Activated T-helper 2 cell treated with anti-CD3 and anti-CD28 coated beads, Interferon-gamma antibody, Interleukin-2, Interleukin-4, amounts not matched to agents 10 μg/mL and 5 μg/mL and 100 μg/mL, durations not matched to agents 14 hours and 24 hours and 36 hours (primary cell): ENCODE results near the gene MGLL. TPM values are rescaled to one million over a fixed set of nuclear protein-coding genes. Genes with fewer than 3 reads are reported as not detected.
"Not testable (repeated sequence)": the region's sequence is repeated elsewhere in the genome, so short reads cannot be mapped to it uniquely, and the experiment has no call there.

Experiments
- DNase-seq: peaks from one replicate; pipeline ENCODE4 v3.0.0; 2021; ENCODE audit warnings: low spot score
- H3K27ac Mint-ChIP-seq: one replicate; pipeline ENCODE4 v1.8.0; 2021; ENCODE audit warnings: mixed read lengths
- H3K27me3 Mint-ChIP-seq: one replicate; pipeline ENCODE4 v1.8.0; 2021; ENCODE audit warnings: low read depth, mixed read lengths
- H3K36me3 Mint-ChIP-seq: one replicate; pipeline ENCODE4 v1.8.0; 2021; ENCODE audit warnings: low read depth, mixed read lengths
- H3K4me1 Mint-ChIP-seq: one replicate; pipeline ENCODE4 v1.8.0; 2021; ENCODE audit warnings: low read depth, mixed read lengths
- H3K4me3 Mint-ChIP-seq: one replicate; pipeline ENCODE4 v1.8.0; 2021; ENCODE audit warnings: low read depth, mild to moderate bottlenecking, moderate library complexity, mixed read lengths
- H3K9me3 Mint-ChIP-seq: one replicate; pipeline ENCODE4 v1.8.0; 2021; ENCODE audit warnings: mixed read lengths
- intact Hi-C: fragments of 100-400 bp; cut with micrococcal nuclease; formaldehyde crosslinking; loops from one replicate; pipeline ENCODE4 v1.15.1; 2023
- total RNA-seq: library from RNA; stranded (reverse); gene quantifications from 2 replicates; pipeline ENCODE4 v1.2.3, GENCODE V29; 2022

Gene MGLL
- total RNA-seq, 1 donor from 2014 or later, result 6.6 TPM

- Mint-ChIP-seq H3K4me3 (no peak overlapping the region), H3K4me1 (no peaks in the 10 kb centered on the region), H3K36me3 (no peaks in the 10 kb centered on the region), H3K27ac (no peak overlapping the region), H3K9me3 (no peaks in the 10 kb centered on the region), H3K27me3 (peaks cover under 1% of the 10 kb centered on the region)
- DNase-seq, result no peak
- intact Hi-C loops, result no loop called here
Measured at GRCh38 chr3:127710155-127710941, 112.0 kb downstream of the MGLL start.

- H3K27me3 Mint-ChIP-seq, result no peaks in the 10 kb centered on the region
- intact Hi-C loops, result no loop called here
- peaks cover 3% of the 10 kb centered on the region for H3K4me1 Mint-ChIP-seq
- no peak for DNase-seq
- no peak overlapping the region for H3K4me3 Mint-ChIP-seq
- H3K27ac Mint-ChIP-seq, result no peak overlapping the region
- no peaks in the 10 kb centered on the region for H3K9me3 Mint-ChIP-seq
- H3K36me3 Mint-ChIP-seq, result no peaks in the 10 kb centered on the region
Measured at GRCh38 chr3:127709320-127710060, 112.8 kb downstream of the MGLL start.

GRCh38 chr3:127708837-127709236, 113.5 kb downstream of the MGLL start:
- H3K27me3 Mint-ChIP-seq, result peaks cover under 1% of the 10 kb centered on the region

GRCh38 chr3:127707851-127708411, 114.4 kb downstream of the MGLL start:
- peaks cover 7% of the 10 kb centered on the region for H3K4me1 Mint-ChIP-seq
- intact Hi-C loops, result no loop called here
- no peak overlapping the region for H3K4me3 Mint-ChIP-seq
- no peaks in the 10 kb centered on the region for H3K36me3 Mint-ChIP-seq
- peaks cover 4% of the 10 kb centered on the region for H3K27me3 Mint-ChIP-seq
- no peak overlapping the region for H3K27ac Mint-ChIP-seq
- DNase-seq, result no peak
- peaks cover 4% of the 10 kb centered on the region for H3K9me3 Mint-ChIP-seq

More at GRCh38 chr3:127708837-127709236, 113.5 kb downstream of the MGLL start:
- H3K27ac Mint-ChIP-seq, result no peak overlapping the region
- H3K4me3 Mint-ChIP-seq, result no peak overlapping the region
- no peak for DNase-seq
- H3K9me3 Mint-ChIP-seq, result peaks cover under 1% of the 10 kb centered on the region
- intact Hi-C loops, result no loop called here
- H3K36me3 Mint-ChIP-seq, result no peaks in the 10 kb centered on the region
- H3K4me1 Mint-ChIP-seq, result peaks cover 7% of the 10 kb centered on the region

GRCh38 chr3:127706785-127707351, 115.4 kb downstream of the MGLL start:
- Mint-ChIP-seq H3K36me3 (no peaks in the 10 kb centered on the region), H3K4me1 (peaks cover 7% of the 10 kb centered on the region), H3K27ac (no peak overlapping the region), H3K4me3 (no peak overlapping the region), H3K9me3 (peaks cover 4% of the 10 kb centered on the region), H3K27me3 (peaks cover 4% of the 10 kb centered on the region)
- no peak for DNase-seq
- intact Hi-C loops, result no loop called here

GRCh38 chr3:127706312-127706711, 116.0 kb downstream of the MGLL start:
- Mint-ChIP-seq H3K4me3 (no peak overlapping the region), H3K36me3 (no peaks in the 10 kb centered on the region), H3K9me3 (peaks cover 4% of the 10 kb centered on the region), H3K27ac (no peak overlapping the region), H3K27me3 (peaks cover 4% of the 10 kb centered on the region), H3K4me1 (peaks cover 7% of the 10 kb centered on the region)
- intact Hi-C loops, result no loop called here
- DNase-seq, result no peak

- H3K36me3 Mint-ChIP-seq, H3K4me3 Mint-ChIP-seq, H3K4me1 Mint-ChIP-seq, DNase-seq, intact Hi-C loops, H3K9me3 Mint-ChIP-seq, H3K27ac Mint-ChIP-seq, H3K27me3 Mint-ChIP-seq: not testable (repeated sequence)
Measured at GRCh38 chr3:127704840-127705239, 117.5 kb downstream of the MGLL start.

- H3K27me3 Mint-ChIP-seq, result peaks cover 4% of the 10 kb centered on the region
- no peak overlapping the region for H3K27ac Mint-ChIP-seq
- peaks cover 7% of the 10 kb centered on the region for H3K4me1 Mint-ChIP-seq
- no peaks in the 10 kb centered on the region for H3K36me3 Mint-ChIP-seq
- no peak overlapping the region for H3K4me3 Mint-ChIP-seq
- no peak for DNase-seq
- H3K9me3 Mint-ChIP-seq, result peaks cover 4% of the 10 kb centered on the region
- intact Hi-C loops, result no loop called here
Measured at GRCh38 chr3:127702151-127702578, 120.2 kb downstream of the MGLL start.

- H3K4me1 Mint-ChIP-seq, result peaks cover 7% of the 10 kb centered on the region
- H3K36me3 Mint-ChIP-seq, result no peaks in the 10 kb centered on the region
- peaks cover 4% of the 10 kb centered on the region for H3K27me3 Mint-ChIP-seq
- H3K9me3 Mint-ChIP-seq, result peaks cover 4% of the 10 kb centered on the region
- no peak overlapping the region for H3K4me3 Mint-ChIP-seq
- no peak overlapping the region for H3K27ac Mint-ChIP-seq
- intact Hi-C loops, result no loop called here
- no peak for DNase-seq
Measured at GRCh38 chr3:127701280-127701911, 120.9 kb downstream of the MGLL start.

GRCh38 chr3:127700406-127700805, 121.9 kb downstream of the MGLL start:
- H3K36me3 Mint-ChIP-seq, result no peaks in the 10 kb centered on the region
- intact Hi-C loops, result no loop called here
- H3K27ac Mint-ChIP-seq, result no peak overlapping the region
- H3K27me3 Mint-ChIP-seq, result peaks cover 4% of the 10 kb centered on the region
- peaks cover 7% of the 10 kb centered on the region for H3K4me1 Mint-ChIP-seq
- DNase-seq, result no peak
- H3K9me3 Mint-ChIP-seq, result peaks cover 4% of the 10 kb centered on the region
- H3K4me3 Mint-ChIP-seq, result no peak overlapping the region

GRCh38 chr3:127699416-127700300, 122.7 kb downstream of the MGLL start:
- H3K9me3 Mint-ChIP-seq, result peaks cover 4% of the 10 kb centered on the region
- intact Hi-C loops, result loop anchor here (5.0 kb wide), 2 partner anchors 133 to 273 kb away; no protein-coding TSS in a partner anchor

More at GRCh38 chr3:127699416-127700300, 122.7 kb downstream of the MGLL start:
- H3K27ac Mint-ChIP-seq, result no peak overlapping the region
- no peak for DNase-seq
- H3K4me1 Mint-ChIP-seq, result peaks cover 6% of the 10 kb centered on the region
- H3K27me3 Mint-ChIP-seq, result peaks cover 4% of the 10 kb centered on the region
- no peaks in the 10 kb centered on the region for H3K36me3 Mint-ChIP-seq
- no peak overlapping the region for H3K4me3 Mint-ChIP-seq
